Fibroblast of mammary gland (primary cell): Measurements from ENCODE around the gene TRIM72.
"Not testable (repeated sequence)": the region's sequence is repeated elsewhere in the genome, so short reads cannot be mapped to it uniquely, and the experiment has no call there.

ENCODE experiments used
- DNase-seq: peaks from one replicate; pipeline ENCODE4 v3.0.0-alpha.2; 2010; ENCODE audit warnings: low read depth
- H3K4me3 ChIP-seq: 2 replicates; pipeline ENCODE4 v1.5.1; 2011; ENCODE audit warnings: low read depth, mild to moderate bottlenecking, low read length, moderate library complexity; ENCODE audit not compliant: control insufficient read depth
- TF ChIP-seq, protein P1 (sequence below): conservative IDR thresholded peaks from 2 replicates; pipeline ENCODE4 v1.5.1; 2011; ENCODE audit warnings: low read depth, low read length, inconsistent platforms; ENCODE audit not compliant: control insufficient read depth, insufficient read depth

Gene TRIM72, protein sequence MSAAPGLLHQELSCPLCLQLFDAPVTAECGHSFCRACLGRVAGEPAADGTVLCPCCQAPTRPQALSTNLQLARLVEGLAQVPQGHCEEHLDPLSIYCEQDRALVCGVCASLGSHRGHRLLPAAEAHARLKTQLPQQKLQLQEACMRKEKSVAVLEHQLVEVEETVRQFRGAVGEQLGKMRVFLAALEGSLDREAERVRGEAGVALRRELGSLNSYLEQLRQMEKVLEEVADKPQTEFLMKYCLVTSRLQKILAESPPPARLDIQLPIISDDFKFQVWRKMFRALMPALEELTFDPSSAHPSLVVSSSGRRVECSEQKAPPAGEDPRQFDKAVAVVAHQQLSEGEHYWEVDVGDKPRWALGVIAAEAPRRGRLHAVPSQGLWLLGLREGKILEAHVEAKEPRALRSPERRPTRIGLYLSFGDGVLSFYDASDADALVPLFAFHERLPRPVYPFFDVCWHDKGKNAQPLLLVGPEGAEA

DNA sequence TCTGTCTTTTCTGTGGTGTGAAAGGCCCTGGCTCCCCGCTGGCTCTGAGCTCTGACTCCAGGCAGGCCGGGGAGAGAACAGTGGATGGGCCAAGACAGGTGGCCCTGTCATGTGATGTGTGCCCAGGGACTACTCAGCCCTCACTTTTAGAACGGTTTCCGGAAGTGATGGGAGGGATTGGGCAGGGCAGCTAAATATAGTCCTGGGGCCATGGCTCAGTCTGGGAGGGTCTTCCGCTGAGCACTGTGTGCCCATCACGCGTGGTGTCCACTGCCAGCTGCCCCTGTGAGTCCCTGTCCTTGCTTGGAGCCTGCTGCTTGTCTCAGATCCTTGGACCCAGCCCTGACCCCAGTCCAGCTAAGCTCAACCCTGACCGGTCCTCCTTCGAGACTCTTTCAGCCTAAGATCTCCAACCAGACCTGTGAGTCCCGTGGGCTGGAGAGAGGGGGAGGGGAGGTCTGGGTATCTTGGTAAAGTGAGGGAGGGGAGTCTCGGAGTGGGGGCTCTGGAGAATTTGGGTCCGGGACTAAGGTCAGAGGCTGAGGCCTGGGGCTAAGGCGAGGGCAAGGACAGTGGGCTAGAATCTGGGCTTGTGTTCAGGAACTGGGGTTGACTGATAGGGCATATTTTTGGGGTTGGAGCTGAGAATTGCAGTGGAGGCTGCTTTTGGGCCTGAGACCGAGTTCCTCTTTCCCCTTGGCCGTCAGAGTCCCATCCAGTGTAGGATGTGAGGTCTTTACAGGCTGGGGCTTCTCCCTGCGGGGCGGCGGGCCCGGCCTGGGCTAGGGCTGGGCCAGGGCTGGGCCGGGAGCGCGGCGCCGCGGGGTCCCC lies at the start of gene TRIM72:
TRIM72 (plus strand) TSS at position 243 of the 831 bp plus-strand sequence. CDS start 620 bp downstream, outside the sequence.
- no peak for DNase-seq
- TF ChIP-seq, protein P1, sequence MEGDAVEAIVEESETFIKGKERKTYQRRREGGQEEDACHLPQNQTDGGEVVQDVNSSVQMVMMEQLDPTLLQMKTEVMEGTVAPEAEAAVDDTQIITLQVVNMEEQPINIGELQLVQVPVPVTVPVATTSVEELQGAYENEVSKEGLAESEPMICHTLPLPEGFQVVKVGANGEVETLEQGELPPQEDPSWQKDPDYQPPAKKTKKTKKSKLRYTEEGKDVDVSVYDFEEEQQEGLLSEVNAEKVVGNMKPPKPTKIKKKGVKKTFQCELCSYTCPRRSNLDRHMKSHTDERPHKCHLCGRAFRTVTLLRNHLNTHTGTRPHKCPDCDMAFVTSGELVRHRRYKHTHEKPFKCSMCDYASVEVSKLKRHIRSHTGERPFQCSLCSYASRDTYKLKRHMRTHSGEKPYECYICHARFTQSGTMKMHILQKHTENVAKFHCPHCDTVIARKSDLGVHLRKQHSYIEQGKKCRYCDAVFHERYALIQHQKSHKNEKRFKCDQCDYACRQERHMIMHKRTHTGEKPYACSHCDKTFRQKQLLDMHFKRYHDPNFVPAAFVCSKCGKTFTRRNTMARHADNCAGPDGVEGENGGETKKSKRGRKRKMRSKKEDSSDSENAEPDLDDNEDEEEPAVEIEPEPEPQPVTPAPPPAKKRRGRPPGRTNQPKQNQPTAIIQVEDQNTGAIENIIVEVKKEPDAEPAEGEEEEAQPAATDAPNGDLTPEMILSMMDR, result no peak
- H3K4me3 ChIP-seq, result peak within 1 kb of the TSS; percentile 12

DNA sequence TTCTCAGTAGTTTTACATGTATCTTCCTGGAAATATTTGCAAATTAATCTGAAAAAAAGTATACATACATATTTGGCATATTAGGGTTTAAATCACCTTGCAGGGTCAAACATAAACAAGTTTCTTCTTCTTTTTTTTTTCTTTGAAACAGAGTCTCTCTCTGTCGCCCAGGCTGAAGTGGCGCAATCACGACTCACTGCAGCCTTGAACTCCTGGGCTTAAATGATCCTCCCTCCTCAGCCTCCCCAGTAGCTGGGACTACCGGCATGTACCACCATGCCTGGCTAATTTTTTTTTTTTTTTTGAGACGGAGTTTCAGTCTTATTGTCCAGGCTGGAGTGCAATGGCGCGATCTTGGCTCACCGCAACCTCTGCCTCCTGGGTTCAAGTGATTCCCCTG lies 46.6 kb upstream of the TRIM72 start:
- TF ChIP-seq, protein P1, result no peak
- DNase-seq, result no peak
- H3K4me3 ChIP-seq, result no peak overlapping the region

DNA sequence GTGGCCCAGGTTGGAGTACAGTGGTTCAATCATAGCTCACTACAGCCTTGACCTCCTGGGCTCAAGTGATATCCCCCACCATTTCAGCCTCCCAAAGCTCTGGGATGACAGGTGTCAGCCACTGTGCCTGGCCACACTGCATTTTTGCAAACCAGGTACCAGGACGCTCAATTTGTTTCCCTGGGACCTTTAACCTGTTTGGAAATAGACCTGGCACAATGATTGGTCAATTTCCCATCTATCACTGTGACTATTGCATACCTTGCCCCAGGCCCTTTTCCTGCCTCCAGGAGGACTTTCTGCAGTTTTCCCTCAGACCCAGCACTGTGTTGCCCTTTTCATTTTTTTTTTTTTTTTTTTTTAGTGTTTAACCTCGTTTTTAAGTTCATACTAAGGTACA lies 45.1 kb upstream of the TRIM72 start:
- no peak for DNase-seq
- TF ChIP-seq, protein P1, result no peak
- no peak overlapping the region for H3K4me3 ChIP-seq

DNA sequence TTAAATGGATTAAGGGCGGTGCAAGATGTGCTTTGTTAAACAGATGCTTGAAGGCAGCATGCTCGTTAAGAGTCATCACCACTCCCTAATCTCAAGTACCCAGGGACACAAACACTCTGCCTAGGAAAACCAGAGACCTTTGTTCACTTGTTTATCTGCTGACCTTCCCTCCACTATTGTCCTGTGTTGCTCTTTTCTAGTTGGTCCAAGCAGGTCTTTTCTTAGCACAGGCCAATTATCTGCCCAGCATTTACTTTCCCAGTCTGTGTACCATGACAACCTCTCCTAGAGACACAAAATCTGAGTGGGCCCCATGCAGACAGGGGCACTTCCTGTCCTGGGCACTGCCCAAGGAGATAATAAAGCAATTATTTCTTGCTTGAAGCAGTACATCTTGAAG lies 43.9 kb upstream of the TRIM72 start:
- not testable (repeated sequence) for H3K4me3 ChIP-seq, DNase-seq

DNA sequence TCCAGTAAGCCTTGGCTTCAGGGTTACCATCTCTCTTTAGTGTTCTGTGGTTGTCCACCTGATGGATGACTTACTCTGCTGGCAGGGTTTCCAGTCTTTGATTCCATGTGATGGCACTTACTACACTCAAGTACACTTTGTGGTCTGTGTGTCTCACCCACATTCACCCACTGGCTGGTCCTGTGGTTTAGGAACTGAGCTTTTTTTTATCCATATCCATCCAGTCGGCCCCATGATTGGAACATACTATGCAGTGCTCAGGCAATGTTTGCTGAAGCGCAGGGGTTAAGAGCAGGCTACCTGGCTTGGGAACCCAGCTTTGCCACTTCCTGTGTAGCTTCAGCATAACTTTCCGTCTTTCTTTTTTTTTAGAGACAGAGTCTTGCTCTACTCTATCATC lies 36.8 kb upstream of the TRIM72 start:
- H3K4me3 ChIP-seq, result no peak overlapping the region
- TF ChIP-seq, protein P1, result no peak
- DNase-seq, result peak; percentile 66

DNA sequence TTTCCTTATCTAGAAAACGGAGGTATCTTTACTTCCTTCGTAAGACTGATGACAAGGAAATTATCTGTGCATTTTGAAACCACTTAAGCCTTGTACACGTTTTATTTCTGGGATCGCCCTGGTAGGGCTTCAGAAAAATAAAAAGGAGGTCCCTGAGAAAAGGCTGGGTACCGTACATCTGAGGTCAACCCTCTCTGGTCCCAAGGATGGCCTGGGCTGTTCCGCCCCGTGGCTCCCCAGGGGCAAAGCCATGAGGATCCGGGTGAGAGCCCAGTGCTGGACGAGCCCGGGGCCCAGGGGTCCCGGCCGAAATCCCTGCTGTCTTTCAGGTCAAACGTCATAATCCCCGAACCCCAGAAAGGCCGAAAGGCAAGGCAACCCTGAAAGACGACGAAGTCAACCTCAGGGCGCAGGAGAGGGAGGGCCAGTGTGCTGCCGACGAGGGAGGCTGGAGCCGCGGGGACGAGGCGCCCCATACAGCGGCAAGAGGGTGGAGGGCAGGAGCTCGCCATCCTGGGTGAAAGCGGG lies 34.6 kb upstream of the TRIM72 start:
- TF ChIP-seq, protein P1, result no peak
- peak overlapping the region; percentile 96 for H3K4me3 ChIP-seq
- DNase-seq, result no peak
